Neutrophil (primary cell): ENCODE data around the gene ANKRD55.

ENCODE experiments used
- H3K27ac ChIP-seq: fragments of 200-600 bp; sonication (generic); 2 replicates; pipeline ENCODE4 v1.5.1; 2016; ENCODE audit warnings: mild to moderate bottlenecking, moderate library complexity
- H3K27me3 ChIP-seq: fragments of 200-600 bp; sonication (generic); 2 replicates; pipeline ENCODE4 v1.6.0; 2016; ENCODE audit warnings: mild to moderate bottlenecking
- H3K36me3 ChIP-seq: fragments of 200-600 bp; sonication (generic); 2 replicates; pipeline ENCODE4 v1.5.1; 2017
- H3K4me1 ChIP-seq, 2 experiments: fragments of 200-600 bp in 1 of 2; sonication (generic) in 1 of 2; 1 replicate in 1 of 2; 2 replicates in 1 of 2; pipeline versions ENCODE4 v1.5.1 to v1.6.1; 2013 to 2016; ENCODE audit warnings: low read depth in 1 of 2, low read length in 1 of 2, mild to moderate bottlenecking in 1 of 2, moderate library complexity in 1 of 2; ENCODE audit not compliant: control insufficient read depth in 1 of 2, insufficient read depth in 1 of 2
- H3K4me3 ChIP-seq, 2 experiments: fragments of 200-600 bp in 1 of 2; sonication (generic) in 1 of 2; 1 replicate in 1 of 2; 2 replicates in 1 of 2; pipeline ENCODE4 v1.5.1; 2013 to 2016; ENCODE audit warnings: low read depth in 1 of 2, low read length in 1 of 2, mild to moderate bottlenecking in 1 of 2, moderate library complexity in 1 of 2
- H3K9me3 ChIP-seq: fragments of 200-600 bp; sonication (generic); 2 replicates; pipeline ENCODE4 v1.5.1; 2016
- TF ChIP-seq, protein P1 (sequence below): fragments of 200-600 bp; sonication (generic); IDR thresholded peaks from 2 replicates; pipeline ENCODE4 v1.5.1; 2016; ENCODE audit warnings: antibody characterized with exemption

The ANKRD55 gene

GRCh38 chr5:56166671-56167385 lies 66.3 kb downstream of the ANKRD55 start:
- TF ChIP-seq, protein P1, sequence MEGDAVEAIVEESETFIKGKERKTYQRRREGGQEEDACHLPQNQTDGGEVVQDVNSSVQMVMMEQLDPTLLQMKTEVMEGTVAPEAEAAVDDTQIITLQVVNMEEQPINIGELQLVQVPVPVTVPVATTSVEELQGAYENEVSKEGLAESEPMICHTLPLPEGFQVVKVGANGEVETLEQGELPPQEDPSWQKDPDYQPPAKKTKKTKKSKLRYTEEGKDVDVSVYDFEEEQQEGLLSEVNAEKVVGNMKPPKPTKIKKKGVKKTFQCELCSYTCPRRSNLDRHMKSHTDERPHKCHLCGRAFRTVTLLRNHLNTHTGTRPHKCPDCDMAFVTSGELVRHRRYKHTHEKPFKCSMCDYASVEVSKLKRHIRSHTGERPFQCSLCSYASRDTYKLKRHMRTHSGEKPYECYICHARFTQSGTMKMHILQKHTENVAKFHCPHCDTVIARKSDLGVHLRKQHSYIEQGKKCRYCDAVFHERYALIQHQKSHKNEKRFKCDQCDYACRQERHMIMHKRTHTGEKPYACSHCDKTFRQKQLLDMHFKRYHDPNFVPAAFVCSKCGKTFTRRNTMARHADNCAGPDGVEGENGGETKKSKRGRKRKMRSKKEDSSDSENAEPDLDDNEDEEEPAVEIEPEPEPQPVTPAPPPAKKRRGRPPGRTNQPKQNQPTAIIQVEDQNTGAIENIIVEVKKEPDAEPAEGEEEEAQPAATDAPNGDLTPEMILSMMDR: no peak
- no peak overlapping the region for H3K4me3 ChIP-seq
- H3K9me3 ChIP-seq: no peaks in the 10 kb centered on the region
- peaks cover 28% of the 10 kb centered on the region for H3K27me3 ChIP-seq
- no peak overlapping the region for H3K27ac ChIP-seq
- peaks cover 45 to 53% of the 10 kb centered on the region in 2 experiments for H3K4me1 ChIP-seq
- no peaks in the 10 kb centered on the region for H3K36me3 ChIP-seq

GRCh38 chr5:56164376-56164775 lies 68.8 kb downstream of the ANKRD55 start:
- Histone ChIP-seq H3K36me3 (no peaks in the 10 kb centered on the region), H3K4me3 (no peak overlapping the region), H3K27ac (no peak overlapping the region), H3K9me3 (no peaks in the 10 kb centered on the region), H3K4me1 (peaks cover 63 to 65% of the 10 kb centered on the region in 2 experiments), H3K27me3 (peaks cover 20% of the 10 kb centered on the region)
- TF ChIP-seq, protein P1: no peak

GRCh38 chr5:56161927-56162326 lies 71.2 kb downstream of the ANKRD55 start:
- TF ChIP-seq, protein P1: no peak
- Histone ChIP-seq H3K36me3 (no peaks in the 10 kb centered on the region), H3K4me1 (peaks cover 76% of the 10 kb centered on the region in 2 experiments), H3K27me3 (peaks cover 20% of the 10 kb centered on the region), H3K4me3 (peak overlapping the region in 1 of 2 experiments; percentile 45), H3K27ac (peak overlapping the region; percentile 89), H3K9me3 (no peaks in the 10 kb centered on the region)

- peak overlapping the region; percentile 89 for H3K27ac ChIP-seq
- H3K27me3 ChIP-seq: peaks cover 20% of the 10 kb centered on the region
- TF ChIP-seq, protein P1: no peak
- H3K4me1 ChIP-seq: peaks cover 76% of the 10 kb centered on the region in 2 experiments
- no peaks in the 10 kb centered on the region for H3K36me3 ChIP-seq
- H3K4me3 ChIP-seq: peak overlapping the region in 1 of 2 experiments; percentile 45
- H3K9me3 ChIP-seq: no peaks in the 10 kb centered on the region
Measured at GRCh38 chr5:56161439-56161823, 71.7 kb downstream of the ANKRD55 start.

DNA sequence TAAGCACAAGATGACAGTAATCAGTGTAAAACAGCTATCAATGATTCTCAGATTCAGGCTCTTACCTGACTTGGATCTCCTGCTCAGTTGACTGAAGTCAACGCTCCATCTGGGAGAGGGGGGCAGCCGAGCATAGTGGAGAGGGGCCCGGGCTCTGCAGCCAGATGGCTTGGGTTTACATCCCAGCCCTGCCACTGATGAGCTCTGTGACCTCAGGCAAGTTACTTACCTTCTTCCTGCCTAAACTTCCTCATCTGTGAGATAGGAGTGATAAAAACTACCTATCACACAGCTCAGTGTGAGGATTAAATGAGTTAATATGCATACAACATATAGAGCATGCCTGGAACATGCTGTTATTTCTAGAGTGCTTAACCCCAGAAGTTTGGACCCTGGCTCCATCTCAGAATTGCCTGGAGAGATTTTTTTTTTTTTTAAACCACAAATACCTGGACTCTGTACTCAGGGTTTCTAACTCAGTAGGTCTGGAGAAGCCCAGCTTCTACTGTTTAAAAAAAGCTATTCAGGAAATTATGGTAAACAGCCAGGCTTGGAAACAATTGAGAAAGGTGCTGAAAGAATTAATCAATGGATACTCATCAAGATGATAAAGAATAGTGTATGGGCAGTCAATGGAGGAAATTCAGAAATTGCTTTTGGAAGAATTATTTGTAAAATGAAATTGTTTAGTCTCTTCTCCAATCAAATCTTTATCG lies 72.2 kb downstream of the ANKRD55 start:
- peaks cover 76 to 78% of the 10 kb centered on the region in 2 experiments for H3K4me1 ChIP-seq
- H3K27ac ChIP-seq: peak overlapping the region; percentile 89
- peak overlapping the region; percentile 45 to 59 for H3K4me3 ChIP-seq
- no peaks in the 10 kb centered on the region for H3K9me3 ChIP-seq
- no peaks in the 10 kb centered on the region for H3K36me3 ChIP-seq
- TF ChIP-seq, protein P1: no peak
- H3K27me3 ChIP-seq: peaks cover 20% of the 10 kb centered on the region
